IMR-90 (cell line): ENCODE results near the gene CYSTM1. TPM values are rescaled to one million over a fixed set of nuclear protein-coding genes. Genes with fewer than 3 reads are reported as not detected.

Experiments
- ATAC-seq: fragments of 200-7000 bp; cut with Tn5 transposase; 2 replicates; pipeline ENCODE4 v1.9.1; 2020; ENCODE audit warnings: low read depth, mild to moderate bottlenecking, moderate library complexity
- BruUV-seq: library from RNA; stranded (reverse); fragments of 400-500 nt; replicated peaks from 2 replicates; lab custom pipeline; 2021; lab: Mats Ljungman, UMichigan
- CTCF ChIA-PET: fragments of 300-600 bp; formaldehyde crosslinking; extraction: SDS; loops from one replicate; lab custom pipeline; 2021; ENCODE audit warnings: antibody characterized with exemption; lab: Yijun Ruan, JAX
- POLR2A ChIA-PET: fragments of 300-600 bp; sonication (Branson Sonifier 250); formaldehyde crosslinking; loops from one replicate; lab custom pipeline; 2022; ENCODE audit warnings: antibody characterized with exemption; ENCODE audit not compliant: unreplicated experiment; lab: Charles Lee
- DNase-seq: peaks from one replicate; pipeline ENCODE4 v3.0.0; 2013
- H2AFZ ChIP-seq: replicated peaks from 2 replicates; pipeline ENCODE3; 2013; ENCODE audit warnings: low read length, mild to moderate bottlenecking; ENCODE audit not compliant: poor library complexity
- H2AK5ac ChIP-seq: 2 replicates; pipeline ENCODE4 v1.6.1; 2013; ENCODE audit warnings: low read depth, low read length, inconsistent platforms
- H2AK9ac ChIP-seq: replicated peaks from 2 replicates; pipeline ENCODE3; 2013; ENCODE audit warnings: mild to moderate bottlenecking, low read depth, low read length, moderate library complexity; ENCODE audit not compliant: poor library complexity
- H2BK120ac ChIP-seq: 2 replicates; pipeline ENCODE4 v1.6.1; 2013; ENCODE audit warnings: low read depth, low read length, inconsistent platforms
- H2BK15ac ChIP-seq: 3 replicates; pipeline ENCODE4 v1.6.1; 2013; ENCODE audit warnings: low read depth, low read length, inconsistent platforms
- H2BK20ac ChIP-seq: 2 replicates; pipeline ENCODE4 v1.6.1; 2013; ENCODE audit warnings: low read depth, mild to moderate bottlenecking, inconsistent platforms, low read length, moderate library complexity
- H2BK5ac ChIP-seq: 2 replicates; pipeline ENCODE4 v1.6.1; 2013; ENCODE audit warnings: mild to moderate bottlenecking, low read depth, low read length, inconsistent platforms; ENCODE audit not compliant: poor library complexity, severe bottlenecking
- H3K14ac ChIP-seq: replicated peaks from 2 replicates; pipeline ENCODE4 v1.6.1; 2013; ENCODE audit warnings: low read depth, low read length, inconsistent platforms
- H3K18ac ChIP-seq: 2 replicates; pipeline ENCODE4 v1.6.1; 2013; ENCODE audit warnings: low read depth, low read length, control low read depth
- H3K23ac ChIP-seq: 2 replicates; pipeline ENCODE4 v1.6.1; 2013; ENCODE audit warnings: low read depth, low read length, inconsistent platforms
- H3K27ac ChIP-seq: 2 replicates; pipeline ENCODE4 v1.5.1; 2013; ENCODE audit warnings: mild to moderate bottlenecking, control low read depth, low read length; ENCODE audit not compliant: insufficient read depth
- H3K27me3 ChIP-seq: 2 replicates; pipeline ENCODE4 v1.6.1; 2013; ENCODE audit warnings: low read length; ENCODE audit not compliant: control insufficient read depth, insufficient read depth
- H3K36me3 ChIP-seq: 2 replicates; pipeline ENCODE4 v1.6.1; 2013; ENCODE audit warnings: low read length, mixed read lengths; ENCODE audit not compliant: control insufficient read depth, insufficient read depth
- H3K4ac ChIP-seq: 2 replicates; pipeline ENCODE4 v1.6.1; 2013; ENCODE audit warnings: low read depth, low read length, inconsistent platforms
- H3K4me1 ChIP-seq: 2 replicates; pipeline ENCODE4 v1.6.1; 2013; ENCODE audit warnings: low read length, mixed read lengths; ENCODE audit not compliant: control insufficient read depth, insufficient read depth
- H3K4me2 ChIP-seq: 2 replicates; pipeline ENCODE4 v1.6.1; 2013; ENCODE audit warnings: low read depth, mild to moderate bottlenecking, control low read depth, low read length, moderate library complexity
- H3K4me3 ChIP-seq: 2 replicates; pipeline ENCODE4 v1.5.1; 2013; ENCODE audit warnings: low read depth, mild to moderate bottlenecking, control low read depth, low read length, moderate library complexity; ENCODE audit not compliant: insufficient read depth
- H3K56ac ChIP-seq: 2 replicates; pipeline ENCODE4 v1.6.1; 2013; ENCODE audit warnings: low read length, inconsistent platforms; ENCODE audit not compliant: insufficient read depth; ENCODE audit errors: extremely low read depth
- H3K79me1 ChIP-seq, 2 experiments: 2 replicates each; pipeline ENCODE4 v1.6.1; 2013; ENCODE audit warnings: low read length in 2 of 2, inconsistent platforms in 1 of 2, low read depth in 1 of 2
- H3K9ac ChIP-seq: 2 replicates; pipeline ENCODE4 v1.6.1; 2013; ENCODE audit warnings: low read depth, low read length, control low read depth
- H3K9me1 ChIP-seq: 2 replicates; pipeline ENCODE4 v1.6.1; 2013; ENCODE audit warnings: low read length, inconsistent platforms; ENCODE audit not compliant: insufficient read depth
- H3K9me3 ChIP-seq: 2 replicates; pipeline ENCODE4 v1.6.1; 2013; ENCODE audit warnings: low read length; ENCODE audit not compliant: control insufficient read depth, insufficient read depth
- H4K20me1 ChIP-seq: 2 replicates; pipeline ENCODE4 v1.6.1; 2013; ENCODE audit warnings: low read length, inconsistent platforms; ENCODE audit not compliant: insufficient read depth
- H4K5ac ChIP-seq: 2 replicates; pipeline ENCODE4 v1.6.1; 2013; ENCODE audit warnings: mild to moderate bottlenecking, low read depth, low read length, control low read depth
- H4K8ac ChIP-seq, 2 experiments: 2 replicates each; pipeline ENCODE4 v1.6.1; 2013; ENCODE audit warnings: low read depth in 2 of 2, low read length in 2 of 2, control low read depth in 1 of 2, inconsistent platforms in 1 of 2
- H4K91ac ChIP-seq: 2 replicates; pipeline ENCODE4 v1.6.1; 2013; ENCODE audit warnings: low read depth, low read length, inconsistent platforms; ENCODE audit not compliant: insufficient read depth
- BHLHE40 ChIP-seq: fragments of 150-350 bp; IDR thresholded peaks from 2 replicates; pipeline ENCODE4 v1.6.1; 2016; ENCODE audit warnings: mild to moderate bottlenecking, low read depth, low read length
- CEBPB ChIP-seq: IDR thresholded peaks from 2 replicates; pipeline ENCODE4 v1.6.1; 2012; ENCODE audit warnings: low read depth, low read length, improper control_type of control experiment
- MAFK ChIP-seq: IDR thresholded peaks from 2 replicates; pipeline ENCODE4 v1.6.1; 2012; ENCODE audit warnings: low read depth, low read length, improper control_type of control experiment
- MAZ ChIP-seq: IDR thresholded peaks from 2 replicates; pipeline ENCODE4 v1.6.1; 2012; ENCODE audit warnings: low read depth, mild to moderate bottlenecking, low read length, improper control_type of control experiment, moderate library complexity, borderline replicate concordance
- MXI1 ChIP-seq: IDR thresholded peaks from 2 replicates; pipeline ENCODE4 v1.6.1; 2012; ENCODE audit warnings: low read depth, mild to moderate bottlenecking, low read length, moderate library complexity, borderline replicate concordance
- NFE2L2 ChIP-seq: fragments of 150-350 bp; IDR thresholded peaks from 2 replicates; pipeline ENCODE4 v1.6.1; 2016; ENCODE audit warnings: low read depth, mild to moderate bottlenecking, low read length
- POLR2A ChIP-seq: IDR thresholded peaks from 2 replicates; pipeline ENCODE4 v1.6.1; 2012; ENCODE audit warnings: mild to moderate bottlenecking, low read depth, low read length
- RAD21 ChIP-seq: IDR thresholded peaks from 2 replicates; pipeline ENCODE4 v1.6.1; 2012; ENCODE audit warnings: low read length, improper control_type of control experiment
- RCOR1 ChIP-seq: IDR thresholded peaks from 2 replicates; pipeline ENCODE4 v1.6.1; 2012; ENCODE audit warnings: mild to moderate bottlenecking, low read length, improper control_type of control experiment; ENCODE audit not compliant: insufficient replicate concordance
- RFX5 ChIP-seq: IDR thresholded peaks from 2 replicates; pipeline ENCODE4 v1.8.0; 2012; ENCODE audit warnings: low read depth, mild to moderate bottlenecking, low read length, moderate library complexity
- SMC3 ChIP-seq: fragments of 150-350 bp; IDR thresholded peaks from 2 replicates; pipeline ENCODE4 v1.6.1; 2016; ENCODE audit warnings: low read depth, mild to moderate bottlenecking, antibody characterized with exemption, low read length, moderate library complexity
- WGBS, 2 experiments: methylation state at CpG; one replicate each; pipeline versions ENCODE4 v1.1.5 to v1.1.7; 2013; ENCODE audit warnings: missing lambda C conversion rate in 2 of 2; ENCODE audit not compliant: insufficient read length in 1 of 2; ENCODE audit errors: extremely low coverage in 2 of 2; 5-methylcytosine and 5-hydroxymethylcytosine counted together
- dilution Hi-C: fragments of 300-500 bp; cut with HindIII; formaldehyde crosslinking; loops from one replicate; pipeline ENCODE4 v1.14.3; 2018; ENCODE audit warnings: low sequenced_read_pairs; ENCODE audit not compliant: unreplicated experiment
- in situ Hi-C: fragments of 300-500 bp; cut with MboI; formaldehyde crosslinking; loops from 3 replicates; pipeline ENCODE4 v1.14.3; 2019; ENCODE audit warnings: low sequenced_read_pairs, inconsistent platforms, mixed read lengths
- intact Hi-C: fragments of 100-400 bp; cut with micrococcal nuclease; formaldehyde crosslinking; loops from 2 replicates; pipeline ENCODE4 v1.10.0; 2022
- polyA plus RNA-seq, 3 experiments: library from polyadenylated mRNA; depleted of rRNA; stranded (reverse); fragments of >200 nt; gene quantifications; 2 replicates each; pipeline ENCODE4 v1.2.3, GENCODE V29; 2012; ENCODE audit warnings: low replicate concordance in 1 of 3
- total RNA-seq: library from RNA; depleted of rRNA; stranded (reverse); fragments of >200 nt; gene quantifications from 2 replicates; pipeline ENCODE4 v1.2.3, GENCODE V29; 2012
- TF ChIP-seq, protein P1 (sequence below): fragments of 150-350 bp; IDR thresholded peaks from 2 replicates; pipeline ENCODE4 v1.6.1; 2017; ENCODE audit warnings: mild to moderate bottlenecking, antibody characterized with exemption, low read length, low read depth
- TF ChIP-seq, protein P2 (sequence below): fragments of 150-350 bp; IDR thresholded peaks from 2 replicates; pipeline ENCODE4 v1.6.1; 2016; ENCODE audit warnings: low read depth, mild to moderate bottlenecking, low read length, moderate library complexity, borderline replicate concordance
- TF ChIP-seq, protein P3 (sequence below): conservative IDR thresholded peaks from 2 replicates; pipeline ENCODE4 v1.5.1; 2012; ENCODE audit warnings: mild to moderate bottlenecking, low read depth, low read length, improper control_type of control experiment

Gene CYSTM1
- total and polyA plus RNA-seq, 2 of the 4 experiments (the other 2 are of a cell fraction) = 7.3 to 15.0 TPM

DNA sequence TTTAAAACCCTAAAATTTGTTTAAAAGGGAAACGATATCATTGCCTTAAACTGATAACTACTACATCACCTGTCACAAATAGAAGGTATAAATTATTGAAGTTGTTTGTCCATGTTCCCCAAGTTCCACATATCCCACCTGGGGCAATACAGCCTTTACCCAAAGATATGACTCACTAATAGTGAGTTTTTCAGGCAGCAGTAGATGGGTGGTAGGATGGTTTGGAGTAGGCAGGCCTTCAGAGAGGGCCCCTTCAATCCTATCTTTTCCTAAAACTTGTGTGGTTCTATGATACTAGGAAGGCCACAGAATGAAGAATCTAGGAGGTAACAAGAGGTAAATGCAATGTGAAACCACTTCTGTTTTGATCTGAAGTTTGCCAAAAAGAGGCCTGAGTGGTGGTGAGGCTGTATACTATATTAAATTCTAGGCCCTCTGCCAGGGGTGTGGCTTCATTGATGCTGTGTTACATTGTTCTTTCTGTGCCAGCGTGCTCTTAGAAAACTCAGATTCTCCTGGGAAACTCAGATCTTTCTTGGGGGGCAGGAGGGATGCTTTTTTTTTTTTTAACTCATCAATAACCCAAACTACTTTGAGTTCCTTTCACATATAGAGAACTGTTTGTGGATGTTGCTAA, 7.2 kb downstream of the CYSTM1 start:
- Histone ChIP-seq H2BK15ac (no peak overlapping the region), H3K9me3 (no peaks in the 10 kb centered on the region), H3K4me1 (peaks cover 10% of the 10 kb centered on the region), H3K4me3 (no peak overlapping the region), H3K56ac (no peak overlapping the region), H2AFZ (no peak overlapping the region), H2BK20ac (no peak overlapping the region), H3K27me3 (no peaks in the 10 kb centered on the region), H3K27ac (no peak overlapping the region), H3K14ac (no peak overlapping the region), H2BK5ac (no peak overlapping the region), H3K9me1 (no peaks in the 10 kb centered on the region; the same call in 1 of the 2 replicates), H4K8ac (no peak overlapping the region), H3K4me2 (no peak overlapping the region), H4K20me1 (no peaks in the 10 kb centered on the region), H4K91ac (no peak overlapping the region), H2AK5ac (no peak overlapping the region), H2AK9ac (no peak overlapping the region), H2BK120ac (no peak overlapping the region), H3K23ac (no peak overlapping the region), H3K4ac (no peak overlapping the region), H3K36me3 (no peaks in the 10 kb centered on the region), H3K79me1 (peaks cover 0 to 7% of the 10 kb centered on the region in 2 experiments; a peak in 1 of 4 replicates), H3K9ac (no peak overlapping the region), H4K5ac (no peak overlapping the region), H3K18ac (no peak overlapping the region)
- ChIA-PET CTCF (no interaction called here), POLR2A (no interaction called here)
- TF ChIP-seq CEBPB (no peak), RAD21 (no peak), MAZ (no peak), RFX5 (no peak), NFE2L2 (no peak), RCOR1 (no peak), POLR2A (no peak), MAFK (no peak), BHLHE40 (no peak), SMC3 (no peak), MXI1 (no peak)
- TF ChIP-seq, protein P1, sequence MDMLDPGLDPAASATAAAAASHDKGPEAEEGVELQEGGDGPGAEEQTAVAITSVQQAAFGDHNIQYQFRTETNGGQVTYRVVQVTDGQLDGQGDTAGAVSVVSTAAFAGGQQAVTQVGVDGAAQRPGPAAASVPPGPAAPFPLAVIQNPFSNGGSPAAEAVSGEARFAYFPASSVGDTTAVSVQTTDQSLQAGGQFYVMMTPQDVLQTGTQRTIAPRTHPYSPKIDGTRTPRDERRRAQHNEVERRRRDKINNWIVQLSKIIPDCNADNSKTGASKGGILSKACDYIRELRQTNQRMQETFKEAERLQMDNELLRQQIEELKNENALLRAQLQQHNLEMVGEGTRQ = no peak
- TF ChIP-seq, protein P2, sequence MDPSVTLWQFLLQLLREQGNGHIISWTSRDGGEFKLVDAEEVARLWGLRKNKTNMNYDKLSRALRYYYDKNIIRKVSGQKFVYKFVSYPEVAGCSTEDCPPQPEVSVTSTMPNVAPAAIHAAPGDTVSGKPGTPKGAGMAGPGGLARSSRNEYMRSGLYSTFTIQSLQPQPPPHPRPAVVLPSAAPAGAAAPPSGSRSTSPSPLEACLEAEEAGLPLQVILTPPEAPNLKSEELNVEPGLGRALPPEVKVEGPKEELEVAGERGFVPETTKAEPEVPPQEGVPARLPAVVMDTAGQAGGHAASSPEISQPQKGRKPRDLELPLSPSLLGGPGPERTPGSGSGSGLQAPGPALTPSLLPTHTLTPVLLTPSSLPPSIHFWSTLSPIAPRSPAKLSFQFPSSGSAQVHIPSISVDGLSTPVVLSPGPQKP = no peak
- TF ChIP-seq, protein P3, sequence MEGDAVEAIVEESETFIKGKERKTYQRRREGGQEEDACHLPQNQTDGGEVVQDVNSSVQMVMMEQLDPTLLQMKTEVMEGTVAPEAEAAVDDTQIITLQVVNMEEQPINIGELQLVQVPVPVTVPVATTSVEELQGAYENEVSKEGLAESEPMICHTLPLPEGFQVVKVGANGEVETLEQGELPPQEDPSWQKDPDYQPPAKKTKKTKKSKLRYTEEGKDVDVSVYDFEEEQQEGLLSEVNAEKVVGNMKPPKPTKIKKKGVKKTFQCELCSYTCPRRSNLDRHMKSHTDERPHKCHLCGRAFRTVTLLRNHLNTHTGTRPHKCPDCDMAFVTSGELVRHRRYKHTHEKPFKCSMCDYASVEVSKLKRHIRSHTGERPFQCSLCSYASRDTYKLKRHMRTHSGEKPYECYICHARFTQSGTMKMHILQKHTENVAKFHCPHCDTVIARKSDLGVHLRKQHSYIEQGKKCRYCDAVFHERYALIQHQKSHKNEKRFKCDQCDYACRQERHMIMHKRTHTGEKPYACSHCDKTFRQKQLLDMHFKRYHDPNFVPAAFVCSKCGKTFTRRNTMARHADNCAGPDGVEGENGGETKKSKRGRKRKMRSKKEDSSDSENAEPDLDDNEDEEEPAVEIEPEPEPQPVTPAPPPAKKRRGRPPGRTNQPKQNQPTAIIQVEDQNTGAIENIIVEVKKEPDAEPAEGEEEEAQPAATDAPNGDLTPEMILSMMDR = no peak
- no peak for ATAC-seq
- WGBS, 2 experiments = no CpG with 5 or more reads among the region's 2 CpGs
- in situ Hi-C loops (no loop called here), intact Hi-C loops (loop anchor here (5.0 kb wide), 1 partner anchor 40 kb away; no protein-coding TSS in a partner anchor), dilution Hi-C loops (no loop called here)
- no TSS peak for BruUV-seq
- DNase-seq = no peak
